Activated B cell treated with CpG ODN at 0.5 μM for 24 hours (primary cell): ENCODE results near the gene KAT2A. TPM values are rescaled to one million over a fixed set of nuclear protein-coding genes. Genes with fewer than 3 reads are reported as not detected.

Experiments used
- ATAC-seq: fragments of 200-7000 bp; cut with Tn5 transposase; one replicate; pipeline ENCODE4 v1.10.0; 2021; ENCODE audit warnings: low read depth, mild to moderate bottlenecking, moderate library complexity
- CTCF ChIA-PET: fragments of 350-600 bp; sonication (Branson Sonifier 250); formaldehyde crosslinking; loops from one replicate; lab custom pipeline; 2021; ENCODE audit warnings: antibody characterized with exemption; lab: Charles Lee
- POLR2A ChIA-PET: fragments of 350-600 bp; sonication (Branson Sonifier 250); formaldehyde crosslinking; loops from one replicate; lab custom pipeline; 2021; ENCODE audit warnings: antibody characterized with exemption; lab: Charles Lee
- DNase-seq: peaks from one replicate; pipeline ENCODE4 v3.0.0; 2022
- H3K27ac Mint-ChIP-seq: one replicate; pipeline ENCODE4 v1.8.0; 2020; ENCODE audit warnings: mixed read lengths
- H3K27me3 Mint-ChIP-seq: one replicate; pipeline ENCODE4 v1.8.0; 2021; ENCODE audit warnings: mixed read lengths
- H3K36me3 Mint-ChIP-seq: one replicate; pipeline ENCODE4 v1.8.0; 2021; ENCODE audit warnings: low read depth, mixed read lengths
- H3K4me1 Mint-ChIP-seq: one replicate; pipeline ENCODE4 v1.8.0; 2021; ENCODE audit warnings: mixed read lengths
- H3K4me3 Mint-ChIP-seq: one replicate; pipeline ENCODE4 v1.8.0; 2020; ENCODE audit warnings: mild to moderate bottlenecking, mixed read lengths
- H3K9me3 Mint-ChIP-seq: one replicate; pipeline ENCODE4 v1.8.0; 2020; ENCODE audit warnings: mixed read lengths
- CTCF ChIP-seq: fragments of 200-600 bp; IDR thresholded peaks from one replicate; pipeline ENCODE4 v1.8.0; 2022; ENCODE audit warnings: antibody characterized with exemption, mild to moderate bottlenecking
- intact Hi-C: fragments of 100-400 bp; cut with micrococcal nuclease; formaldehyde crosslinking; loops from one replicate; pipeline ENCODE4 v1.15.1; 2024
- total RNA-seq: library from RNA; stranded (reverse); gene quantifications from 2 replicates; pipeline ENCODE4 v1.2.3, GENCODE V29; 2022

The KAT2A gene
- total RNA-seq, 1 donor from 2014 or later, result 40.1 TPM

- DNase-seq, result no peak
- no peaks in the 10 kb centered on the region for H3K27me3 Mint-ChIP-seq
- H3K4me1 Mint-ChIP-seq, result peaks cover 28% of the 10 kb centered on the region
- no peak for ATAC-seq
- TF ChIP-seq CTCF, result no peak
- H3K27ac Mint-ChIP-seq, result no peak overlapping the region
- CTCF ChIA-PET, result interaction anchor here (1.0 to 2.0 kb wide), 5 partner anchors 9 to 144 kb away, joined by 3 to 6 read pairs (median 4); no protein-coding TSS in a partner anchor
- no peaks in the 10 kb centered on the region for H3K9me3 Mint-ChIP-seq
- peak overlapping the region; percentile 74 for H3K4me3 Mint-ChIP-seq
- intact Hi-C loops, result loop anchor here (2.0 kb wide), 1 partner anchor 40 kb away; no protein-coding TSS in a partner anchor
- POLR2A ChIA-PET, result interaction anchor here (1.1 to 1.8 kb wide), 4 partner anchors 9 to 140 kb away, joined by 6 to 21 read pairs (median 8); partner anchors contain the start of genes CNP, DNAJC7 and ZNF385C
- peaks cover 20% of the 10 kb centered on the region for H3K36me3 Mint-ChIP-seq
Measured at GRCh38 chr17:42107124-42107523, 14.0 kb downstream of the KAT2A start.

- ChIA-PET CTCF (interaction anchor here (1.6 to 2.0 kb wide), 3 partner anchors 38 to 143 kb away, joined by 4 to 6 read pairs (median 4); no protein-coding TSS in a partner anchor), POLR2A (no interaction called here)
- DNase-seq (no peak), ATAC-seq (no peak)
- H3K4me3 Mint-ChIP-seq, result no peak overlapping the region
- TF ChIP-seq CTCF, result no peak
- H3K27me3 Mint-ChIP-seq, result no peaks in the 10 kb centered on the region
- H3K36me3 Mint-ChIP-seq, result peaks cover 20% of the 10 kb centered on the region
- no peaks in the 10 kb centered on the region for H3K9me3 Mint-ChIP-seq
- peaks cover 18% of the 10 kb centered on the region for H3K4me1 Mint-ChIP-seq
- no peak overlapping the region for H3K27ac Mint-ChIP-seq
- intact Hi-C loops, result loop anchor here (2.0 kb wide), 1 partner anchor 39 kb away; no protein-coding TSS in a partner anchor
Measured at GRCh38 chr17:42106009-42106408, 15.2 kb downstream of the KAT2A start.

- ChIA-PET CTCF (interaction anchor here (1.6 kb wide), 1 partner anchor 142 kb away, joined by 6 read pairs; no protein-coding TSS in a partner anchor), POLR2A (no interaction called here)
- intact Hi-C loops, result no loop called here
- no peak for TF ChIP-seq CTCF
- ATAC-seq (no peak), DNase-seq (no peak)
- Mint-ChIP-seq H3K4me3 (no peak overlapping the region), H3K36me3 (peaks cover 15% of the 10 kb centered on the region), H3K4me1 (peaks cover 13% of the 10 kb centered on the region), H3K27ac (no peak overlapping the region), H3K9me3 (no peaks in the 10 kb centered on the region), H3K27me3 (no peaks in the 10 kb centered on the region)
Measured at GRCh38 chr17:42104264-42104663, 16.9 kb downstream of the KAT2A start.

GRCh38 chr17:42103221-42103954 is 17.8 kb downstream of the KAT2A start:
- POLR2A ChIA-PET, result interaction anchor here (0.6 to 0.7 kb wide), 2 partner anchors 8 to 299 kb away, joined by 3 read pairs; no protein-coding TSS in a partner anchor
- no peak for DNase-seq
- H3K4me3 Mint-ChIP-seq, result no peak overlapping the region

More at GRCh38 chr17:42103221-42103954, 17.8 kb downstream of the KAT2A start:
- intact Hi-C loops, result no loop called here
- ATAC-seq, result no peak
- CTCF ChIA-PET, result interaction anchor here (1.6 kb wide), 1 partner anchor 141 kb away, joined by 6 read pairs; no protein-coding TSS in a partner anchor
- no peaks in the 10 kb centered on the region for H3K27me3 Mint-ChIP-seq
- no peak for TF ChIP-seq CTCF
- H3K27ac Mint-ChIP-seq, result no peak overlapping the region
- H3K4me1 Mint-ChIP-seq, result peaks cover 13% of the 10 kb centered on the region
- peaks cover 9% of the 10 kb centered on the region for H3K36me3 Mint-ChIP-seq
- no peaks in the 10 kb centered on the region for H3K9me3 Mint-ChIP-seq
